ENCODE data around the gene ZNF236.

- no peak for TF ChIP-seq CTCF (IDR thresholded peaks at IDR 0.05)
- TF ChIP-seq POLR2AphosphoS5 (IDR thresholded peaks at IDR 0.05): no peak
- TF ChIP-seq POLR2A (IDR thresholded peaks at IDR 0.05): no peak
- TF ChIP-seq EP300 (IDR thresholded peaks at IDR 0.05): no peak
Measured at GRCh38 chr18:76886112-76886511, 63.8 kb downstream of the ZNF236 start.

Measured in stomach (tissue), 4 donors.